Adrenal gland (tissue), 5 donors: Measurements from ENCODE around the gene OR1N1.

Source experiments
- POLR2A ChIP-seq, 2 donors: fragments of 450-650 bp; IDR thresholded peaks; one replicate each; pipeline ENCODE4 v1.6.1; 2017; ENCODE audit warnings: antibody characterized with exemption in 2 of 2, mild to moderate bottlenecking in 2 of 2, moderate library complexity in 1 of 2
- TF ChIP-seq, protein P1 (sequence below), 6 experiments: fragments of 450-650 bp in 4 of 6; fragments of 200-600 bp in 2 of 6; sonication (generic) in 1 of 6; IDR thresholded peaks; 1 replicate in 5 of 6; 2 replicates in 1 of 6; pipeline versions ENCODE4 v1.5.1 to v1.8.0; 2016 to 2021; ENCODE audit warnings: antibody characterized with exemption in 6 of 6, mild to moderate bottlenecking in 2 of 6, moderate library complexity in 1 of 6
- donor health status: DM: no; HTN: no; CAD: no.

DNA sequence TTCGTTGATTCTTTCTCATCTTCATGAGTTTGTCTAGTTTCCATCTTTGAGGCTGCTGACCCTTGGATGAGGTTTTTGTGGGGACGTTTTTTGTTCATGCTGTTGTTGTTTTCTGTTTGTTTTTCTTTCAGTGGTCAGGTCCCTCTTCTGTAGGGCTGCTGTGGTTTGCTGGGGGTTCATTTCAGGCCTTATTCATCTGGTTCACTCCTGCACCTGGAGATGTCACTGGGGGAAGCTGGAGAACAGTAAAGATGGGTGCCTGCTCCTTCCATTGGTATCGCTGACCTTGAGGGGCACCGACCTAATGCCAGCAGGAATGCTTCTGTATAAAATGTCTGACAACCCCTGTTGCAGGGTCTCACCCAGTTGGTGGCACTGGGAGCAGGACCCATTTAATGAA is 34.4 kb upstream of the OR1N1 start:
- TF ChIP-seq, protein P1, sequence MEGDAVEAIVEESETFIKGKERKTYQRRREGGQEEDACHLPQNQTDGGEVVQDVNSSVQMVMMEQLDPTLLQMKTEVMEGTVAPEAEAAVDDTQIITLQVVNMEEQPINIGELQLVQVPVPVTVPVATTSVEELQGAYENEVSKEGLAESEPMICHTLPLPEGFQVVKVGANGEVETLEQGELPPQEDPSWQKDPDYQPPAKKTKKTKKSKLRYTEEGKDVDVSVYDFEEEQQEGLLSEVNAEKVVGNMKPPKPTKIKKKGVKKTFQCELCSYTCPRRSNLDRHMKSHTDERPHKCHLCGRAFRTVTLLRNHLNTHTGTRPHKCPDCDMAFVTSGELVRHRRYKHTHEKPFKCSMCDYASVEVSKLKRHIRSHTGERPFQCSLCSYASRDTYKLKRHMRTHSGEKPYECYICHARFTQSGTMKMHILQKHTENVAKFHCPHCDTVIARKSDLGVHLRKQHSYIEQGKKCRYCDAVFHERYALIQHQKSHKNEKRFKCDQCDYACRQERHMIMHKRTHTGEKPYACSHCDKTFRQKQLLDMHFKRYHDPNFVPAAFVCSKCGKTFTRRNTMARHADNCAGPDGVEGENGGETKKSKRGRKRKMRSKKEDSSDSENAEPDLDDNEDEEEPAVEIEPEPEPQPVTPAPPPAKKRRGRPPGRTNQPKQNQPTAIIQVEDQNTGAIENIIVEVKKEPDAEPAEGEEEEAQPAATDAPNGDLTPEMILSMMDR (IDR thresholded peaks at IDR 0.05) = no peak
- TF ChIP-seq POLR2A (IDR thresholded peaks at IDR 0.05) = no peak
